A549 (cell line): ENCODE measurements around the gene RRP7A. TPM values are rescaled to one million over a fixed set of nuclear protein-coding genes. Genes with fewer than 3 reads are reported as not detected.
"Not testable (repeated sequence)": the region's sequence is repeated elsewhere in the genome, so short reads cannot be mapped to it uniquely, and the experiment has no call there.

ENCODE experiments used
- ATAC-seq, 2 experiments: fragments of 200-7000 bp in 1 of 2; fragments of >200 bp in 1 of 2; cut with Nextera tagmentation in 1 of 2; cut with Tn5 transposase in 1 of 2; 3 replicates each; pipeline versions ENCODE4 v1.8.0 to v1.9.1; 2018 to 2020; ENCODE audit warnings: mild to moderate bottlenecking in 1 of 2, moderate library complexity in 1 of 2
- CTCF ChIA-PET: fragments of 300-600 bp; sonication (Branson Sonifier 250); formaldehyde crosslinking; extraction: SDS; loops from one replicate; lab custom pipeline; 2021; ENCODE audit warnings: antibody characterized with exemption, inconsistent platforms; lab: Yijun Ruan, JAX
- POLR2A ChIA-PET: fragments of 350-600 bp; formaldehyde crosslinking; extraction: SDS; loops from one replicate; lab custom pipeline; 2021; ENCODE audit warnings: antibody characterized with exemption, inconsistent platforms; lab: Yijun Ruan, JAX
- DNase-seq, 2 experiments: peaks; one replicate each; pipeline versions ENCODE4 v3.0.0 to v3.0.0-alpha.2; 2011 to 2016; ENCODE audit warnings: low read depth in 1 of 2, low spot score in 1 of 2
- FAIRE-seq: peaks from 2 replicates; lab custom pipeline; 2011; peaks lifted over from hg19 to GRCh38; lab: Jason Lieb, UNC
- H3K27ac ChIP-seq, 2 experiments: fragments of >200 bp; sonication (Bioruptor Twin); formaldehyde crosslinking; 3 replicates each; pipeline ENCODE4 v1.5.1; 2016 to 2017
- H3K4me1 ChIP-seq: fragments of >200 bp; sonication (Bioruptor Twin); formaldehyde crosslinking; 3 replicates; pipeline ENCODE4 v1.6.1; 2016
- H3K4me2 ChIP-seq: fragments of >200 bp; sonication (Bioruptor Twin); formaldehyde crosslinking; 3 replicates; pipeline ENCODE4 v1.6.1; 2016
- H3K4me3 ChIP-seq: fragments of >200 bp; sonication (Bioruptor Twin); formaldehyde crosslinking; 3 replicates; pipeline ENCODE4 v1.5.1; 2016
- H3K9me3 ChIP-seq: fragments of >200 bp; sonication (Bioruptor Twin); formaldehyde crosslinking; 3 replicates; pipeline ENCODE4 v1.6.1; 2016
- CBX2 ChIP-seq: fragments of 200-600 bp; sonication (generic); IDR thresholded peaks from 2 replicates; pipeline ENCODE4 v1.6.1; 2016; ENCODE audit warnings: low read depth, mild to moderate bottlenecking, borderline replicate concordance
- HOXB13 ChIP-seq: fragments of 250-450 bp; sonication (Bioruptor Pico); IDR thresholded peaks from 2 replicates; pipeline ENCODE4 v1.5.0; 2020; ENCODE audit warnings: low read depth, mild to moderate bottlenecking, moderate library complexity
- JUN ChIP-seq, 2 experiments: fragments of >200 bp; sonication (Bioruptor Twin); formaldehyde crosslinking; IDR thresholded peaks; 2 replicates in 1 of 2; 3 replicates in 1 of 2; pipeline ENCODE4 v1.6.1; 2016 to 2017
- JUNB ChIP-seq: fragments of >200 bp; sonication (Bioruptor Twin); formaldehyde crosslinking; IDR thresholded peaks from 2 replicates; pipeline ENCODE4 v1.6.1; 2016
- KDM5A ChIP-seq: fragments of 200-600 bp; sonication (generic); IDR thresholded peaks from 2 replicates; pipeline ENCODE4 v1.6.1; 2016; ENCODE audit warnings: antibody characterized with exemption, mild to moderate bottlenecking
- MAX ChIP-seq: IDR thresholded peaks from 2 replicates; pipeline ENCODE4 v1.6.1; 2012
- NPAS2 ChIP-seq: fragments of 250-450 bp; sonication (Bioruptor Pico); IDR thresholded peaks from 2 replicates; pipeline ENCODE4 v1.8.0; 2022; ENCODE audit warnings: mild to moderate bottlenecking, moderate library complexity, borderline replicate concordance
- PBX3 ChIP-seq: IDR thresholded peaks from 2 replicates; pipeline ENCODE4 v1.6.1; 2012
- PHF8 ChIP-seq: fragments of 200-600 bp; sonication (generic); IDR thresholded peaks from 2 replicates; pipeline ENCODE4 v1.6.1; 2016; ENCODE audit warnings: low read depth, mild to moderate bottlenecking, antibody characterized with exemption, moderate library complexity, borderline replicate concordance
- POLR2A ChIP-seq: IDR thresholded peaks from 2 replicates; pipeline ENCODE4 v1.6.1; 2012; ENCODE audit warnings: mild to moderate bottlenecking, low read length
- RAD21 ChIP-seq, 2 experiments: fragments of >200 bp in 1 of 2; sonication (Bioruptor Twin) in 1 of 2; formaldehyde crosslinking in 1 of 2; IDR thresholded peaks in 1 of 2; conservative IDR thresholded peaks in 1 of 2; 2 replicates in 1 of 2; 3 replicates in 1 of 2; pipeline ENCODE4 v1.6.1; 2012 to 2018; ENCODE audit warnings: inconsistent platforms in 1 of 2
- RNF2 ChIP-seq: fragments of 200-600 bp; sonication (generic); IDR thresholded peaks from 2 replicates; pipeline ENCODE4 v1.6.1; 2016; ENCODE audit warnings: low read depth, mild to moderate bottlenecking, antibody characterized with exemption, moderate library complexity, borderline replicate concordance
- TP53 ChIP-seq: fragments of 250-450 bp; sonication (Bioruptor Pico); IDR thresholded peaks from 2 replicates; pipeline ENCODE4 v1.5.0; 2021; ENCODE audit warnings: mild to moderate bottlenecking, moderate library complexity
- ZFP36 ChIP-seq: fragments of 450-650 bp; IDR thresholded peaks from 2 replicates; pipeline ENCODE4 v1.6.1; 2014; ENCODE audit warnings: borderline replicate concordance; ENCODE audit not compliant: partially characterized antibody
- ZNF302 ChIP-seq: fragments of 250-450 bp; sonication (Bioruptor Pico); IDR thresholded peaks from 2 replicates; pipeline ENCODE4 v1.9.0; 2021; ENCODE audit warnings: inconsistent platforms, mild to moderate bottlenecking, moderate library complexity
- WGBS: methylation state at CpG from one replicate; pipeline ENCODE4 v1.1.6; 2017; ENCODE audit errors: missing lambda C conversion rate; 5-methylcytosine and 5-hydroxymethylcytosine counted together
- polyA minus RNA-seq: library from RNA; depleted of rRNA, polyadenylated mRNA; stranded (reverse); fragments of >200 nt; gene quantifications from 2 replicates; pipeline ENCODE4 v1.2.3, GENCODE V29; 2011; rRNA and poly(A)+ RNA removed
- polyA plus RNA-seq, 4 experiments: library from polyadenylated mRNA; depleted of rRNA in 3 of 4; stranded (reverse); fragments of >200 nt; fragmentation: RNase III in 1 of 4; extraction: RNeasy Plus Mini Kit Qiagen cat#74134 plus additional on column Dnase treatment in 1 of 4; gene quantifications; 2 replicates in 3 of 4; 3 replicates in 1 of 4; pipeline ENCODE4 v1.2.3, GENCODE V29; 2011 to 2017
- TF ChIP-seq, protein P1 (sequence below): fragments of >200 bp; sonication (Bioruptor Twin); formaldehyde crosslinking; IDR thresholded peaks from 3 replicates; pipeline ENCODE4 v1.6.1; 2016

The RRP7A gene
- polyA plus RNA-seq (2011; rRNA removed) (26.5 and 31.2 TPM in 2 replicates), polyA plus RNA-seq (2017; fragmentation: RNase III; extraction: RNeasy Plus Mini Kit Qiagen cat#74134 plus additional on column Dnase treatment) (36.3 to 42.0 TPM (median 37.1 TPM) in 3 replicates), polyA minus RNA-seq (21.9 and 25.7 TPM in 2 replicates)
- 54.1 and 54.4 TPM in 2 replicates for polyA plus RNA-seq (2012; cell fraction: cytosol; rRNA removed)
- polyA plus RNA-seq (2012; cell fraction: nucleus; rRNA removed): 42.4 and 45.5 TPM in 2 replicates

- peak; percentile 67 to 76 for DNase-seq
- CTCF ChIA-PET: interaction anchor here (1.0 kb wide), 1 partner anchor 7 kb away, joined by 4 read pairs; no protein-coding TSS in a partner anchor
- POLR2A ChIA-PET: no interaction called here
- no peak for FAIRE-seq
- Histone ChIP-seq H3K4me3 (peak within 1 kb of the TSS; percentile 83), H3K27ac (peak within 1 kb of the TSS; percentile 89 to 90), H3K4me1 (peaks cover 5% of the 10 kb centered on the region; the same call in 1 of the 3 replicates), H3K9me3 (no peaks in the 10 kb centered on the region), H3K4me2 (peak within 1 kb of the TSS; percentile 84)
- WGBS: 19% methylated on average over 15 of the region's 65 CpGs
- ATAC-seq: peak; percentile 89 to 95
- TF ChIP-seq PHF8 (peak; percentile 90; the same call in 1 of the 2 replicates), KDM5A (peak; percentile 93), JUN (IDR thresholded peaks at IDR 0.05) (peak in 1 of 2 experiments; percentile 79; a peak in 4 of 5 replicates), HOXB13 (no peak), MAX (peak; percentile 20; the same call in 1 of the 2 replicates), RAD21 (conservative IDR thresholded peaks at IDR 0.05 in 1 of 2, IDR thresholded peaks at IDR 0.05 in 1 of 2) (no peak), POLR2A (peak; percentile 86)
- TF ChIP-seq, protein P1, sequence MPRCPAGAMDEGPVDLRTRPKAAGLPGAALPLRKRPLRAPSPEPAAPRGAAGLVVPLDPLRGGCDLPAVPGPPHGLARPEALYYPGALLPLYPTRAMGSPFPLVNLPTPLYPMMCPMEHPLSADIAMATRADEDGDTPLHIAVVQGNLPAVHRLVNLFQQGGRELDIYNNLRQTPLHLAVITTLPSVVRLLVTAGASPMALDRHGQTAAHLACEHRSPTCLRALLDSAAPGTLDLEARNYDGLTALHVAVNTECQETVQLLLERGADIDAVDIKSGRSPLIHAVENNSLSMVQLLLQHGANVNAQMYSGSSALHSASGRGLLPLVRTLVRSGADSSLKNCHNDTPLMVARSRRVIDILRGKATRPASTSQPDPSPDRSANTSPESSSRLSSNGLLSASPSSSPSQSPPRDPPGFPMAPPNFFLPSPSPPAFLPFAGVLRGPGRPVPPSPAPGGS: peak; percentile 63; the same call in 2 of the 3 replicates
- TF ChIP-seq, all 56 proteins: peak for 6
Observed at GRCh38 chr22:42519525-42520401, at the start of gene RRP7A. TSS of gene RRP7A (minus strand) at chr22:42519796. CDS start at chr22:42519786, 10 bp downstream.

DNA sequence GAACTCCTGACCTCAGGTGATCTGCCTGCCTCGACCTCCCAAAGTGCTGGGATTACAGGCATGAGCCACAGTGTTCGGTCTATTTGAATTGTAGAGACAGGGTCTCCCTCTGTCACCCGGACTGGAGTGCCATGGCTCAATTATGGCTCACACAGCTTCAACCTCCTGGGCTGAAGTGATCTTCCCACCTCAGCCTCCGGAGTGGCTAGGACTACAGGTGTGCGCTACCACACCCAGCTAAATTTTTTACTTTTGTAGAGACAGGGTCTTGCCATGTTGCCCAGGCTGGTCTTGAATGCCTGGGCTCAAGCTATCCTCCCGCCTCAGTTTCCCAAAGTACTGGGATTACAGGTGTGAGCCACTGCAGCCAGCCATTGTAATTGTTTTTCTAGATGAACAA is 48.4 kb upstream of the RRP7A start:
- H3K4me3 ChIP-seq, POLR2A ChIA-PET, H3K4me2 ChIP-seq, FAIRE-seq, H3K9me3 ChIP-seq, H3K27ac ChIP-seq, CTCF ChIA-PET, H3K4me1 ChIP-seq, ATAC-seq, DNase-seq: not testable (repeated sequence)
- WGBS: 61% methylated on average over 4 of the region's 6 CpGs

GRCh38 chr22:42565956-42566355 is 46.4 kb upstream of the RRP7A start:
- TF ChIP-seq ZFP36: no peak
- no peak for TF ChIP-seq RNF2
- TF ChIP-seq ZNF302: no peak
- TF ChIP-seq HOXB13: no peak
- no peak for TF ChIP-seq JUN (IDR thresholded peaks at IDR 0.05)
- TF ChIP-seq TP53 (CRISPR knock-in tag): no peak
- TF ChIP-seq CBX2: no peak
- ChIA-PET CTCF (no interaction called here), POLR2A (interaction anchor here (0.6 kb wide), 1 partner anchor 60 kb away, joined by 4 read pairs; no protein-coding TSS in a partner anchor)
- FAIRE-seq: no peak
- H3K4me2 ChIP-seq: no peak overlapping the region
- H3K4me3 ChIP-seq: no peak overlapping the region
- no peaks in the 10 kb centered on the region for H3K4me1 ChIP-seq
- ATAC-seq: peak in 1 of 2 experiments; percentile 13; a peak in 2 of 6 replicates
- WGBS: 92% methylated on average over 10 of the region's 12 CpGs
- H3K9me3 ChIP-seq: no peaks in the 10 kb centered on the region
- no peak overlapping the region for H3K27ac ChIP-seq
- no peak for DNase-seq

GRCh38 chr22:42564699-42565098 is 45.1 kb upstream of the RRP7A start:
- H3K4me3 ChIP-seq: no peak overlapping the region
- no peak overlapping the region for H3K4me2 ChIP-seq
- FAIRE-seq (no peak), DNase-seq (no peak), ATAC-seq (no peak)
- ChIA-PET POLR2A (no interaction called here), CTCF (no interaction called here)
- H3K27ac ChIP-seq: no peak overlapping the region
- TF ChIP-seq JUNB (no peak), PBX3 (no peak), NPAS2 (CRISPR knock-in tag) (no peak), PHF8 (no peak)
- WGBS: 97% methylated on average over 16 of the region's 17 CpGs
- H3K9me3 ChIP-seq: no peaks in the 10 kb centered on the region
- no peaks in the 10 kb centered on the region for H3K4me1 ChIP-seq

- FAIRE-seq, H3K9me3 ChIP-seq, POLR2A ChIA-PET, DNase-seq, H3K4me1 ChIP-seq, H3K27ac ChIP-seq, H3K4me3 ChIP-seq, H3K4me2 ChIP-seq, CTCF ChIA-PET, ATAC-seq: not testable (repeated sequence)
- WGBS: 83% methylated on average over 3 of the region's 3 CpGs
Observed at GRCh38 chr22:42563943-42564342, 44.3 kb upstream of the RRP7A start.
